HuH-7 (cell line): ENCODE data around the gene UNC45A.
"Not testable (repeated sequence)": the region's sequence is repeated elsewhere in the genome, so short reads cannot be mapped to it uniquely, and the experiment has no call there.

Source experiments
- DNase-seq: peaks from one replicate; pipeline ENCODE4 v3.0.0; 2011; ENCODE audit warnings: low spot score

The UNC45A gene

DNA sequence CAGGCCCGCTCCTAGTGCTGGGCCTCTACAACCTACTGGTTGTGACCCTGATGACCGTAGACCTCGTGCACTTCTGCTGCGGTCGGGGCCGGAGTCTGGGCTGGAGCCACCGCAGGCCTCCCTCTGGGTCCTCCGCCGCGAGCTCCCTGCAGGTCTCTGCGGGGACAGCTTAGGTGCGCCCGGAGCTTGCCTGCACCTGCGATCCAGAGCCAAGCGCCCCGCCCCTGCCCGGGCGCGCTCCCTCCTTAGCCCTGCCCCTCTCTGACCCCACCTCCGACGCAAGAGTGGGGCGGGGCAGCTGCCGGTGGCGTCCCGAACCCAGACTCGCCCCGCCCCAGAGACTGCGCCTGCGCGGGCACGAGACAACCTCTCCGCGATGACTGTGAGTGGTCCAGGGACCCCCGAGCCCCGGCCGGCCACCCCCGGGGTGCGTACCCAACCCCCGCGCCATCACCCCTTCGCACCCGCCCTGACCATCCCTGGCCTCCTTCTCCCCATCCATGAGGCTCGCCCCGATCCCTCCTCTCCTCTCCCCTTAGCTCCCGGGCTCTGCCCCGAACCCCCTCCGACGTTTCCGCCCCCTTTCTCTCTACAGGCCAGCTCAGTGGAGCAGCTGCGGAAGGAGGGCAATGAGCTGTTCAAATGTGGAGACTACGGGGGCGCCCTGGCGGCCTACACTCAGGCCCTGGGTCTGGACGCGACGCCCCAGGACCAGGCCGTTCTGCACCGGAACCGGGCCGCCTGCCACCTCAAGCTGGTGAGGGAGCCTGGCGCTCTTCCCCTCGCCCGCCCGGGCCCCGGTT is at the start of gene UNC45A:
UNC45A (plus strand) TSS at position 337 of the 803 bp plus-strand sequence; CDS start at position 377, 40 bp downstream.
- peak; percentile 97 for DNase-seq

GRCh38 chr15:90885432-90886290 is 49.4 kb upstream of the UNC45A start:
- peak; percentile 92 for DNase-seq

GRCh38 chr15:90886291-90886614 is 48.8 kb upstream of the UNC45A start:
- no peak for DNase-seq

DNA sequence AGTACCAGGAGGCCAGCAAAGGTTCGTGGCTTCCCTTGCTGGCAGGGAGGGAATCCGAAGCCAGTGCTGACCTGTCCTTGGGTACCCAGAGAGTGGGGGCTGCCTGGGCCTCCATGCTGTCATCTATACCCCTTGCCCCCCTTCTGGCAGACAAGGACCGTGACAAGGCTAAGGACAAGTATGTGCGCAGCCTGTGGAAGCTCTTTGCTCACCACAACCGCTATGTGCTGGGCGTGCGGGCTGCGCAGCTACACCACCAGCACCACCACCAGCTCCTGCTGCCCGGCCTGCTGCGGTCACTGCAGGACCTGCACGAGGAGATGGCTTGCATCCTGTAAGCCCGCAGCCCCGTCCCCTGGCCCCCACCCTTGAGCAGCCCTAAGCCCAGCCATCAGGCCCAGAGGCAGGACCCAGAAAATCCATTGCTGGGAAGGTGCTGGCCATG is 48.0 kb upstream of the UNC45A start:
- no peak for DNase-seq

DNA sequence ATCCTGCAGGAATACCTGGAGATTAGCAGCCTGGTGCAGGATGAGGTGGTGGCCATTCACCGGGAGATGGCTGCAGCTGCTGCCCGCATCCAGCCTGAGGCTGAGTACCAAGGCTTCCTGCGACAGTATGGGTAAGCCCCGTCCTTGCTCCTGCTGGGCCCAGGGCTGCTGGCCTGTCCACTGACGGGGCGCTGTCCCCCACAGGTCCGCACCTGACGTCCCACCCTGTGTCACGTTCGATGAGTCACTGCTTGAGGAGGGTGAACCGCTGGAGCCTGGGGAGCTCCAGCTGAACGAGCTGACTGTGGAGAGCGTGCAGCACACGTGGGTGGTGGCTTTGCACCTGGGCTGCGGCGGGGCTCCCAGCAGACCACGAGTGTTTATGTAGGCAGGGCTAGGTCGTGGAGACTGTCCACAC is 45.8 kb upstream of the UNC45A start:
- DNase-seq = no peak

DNA sequence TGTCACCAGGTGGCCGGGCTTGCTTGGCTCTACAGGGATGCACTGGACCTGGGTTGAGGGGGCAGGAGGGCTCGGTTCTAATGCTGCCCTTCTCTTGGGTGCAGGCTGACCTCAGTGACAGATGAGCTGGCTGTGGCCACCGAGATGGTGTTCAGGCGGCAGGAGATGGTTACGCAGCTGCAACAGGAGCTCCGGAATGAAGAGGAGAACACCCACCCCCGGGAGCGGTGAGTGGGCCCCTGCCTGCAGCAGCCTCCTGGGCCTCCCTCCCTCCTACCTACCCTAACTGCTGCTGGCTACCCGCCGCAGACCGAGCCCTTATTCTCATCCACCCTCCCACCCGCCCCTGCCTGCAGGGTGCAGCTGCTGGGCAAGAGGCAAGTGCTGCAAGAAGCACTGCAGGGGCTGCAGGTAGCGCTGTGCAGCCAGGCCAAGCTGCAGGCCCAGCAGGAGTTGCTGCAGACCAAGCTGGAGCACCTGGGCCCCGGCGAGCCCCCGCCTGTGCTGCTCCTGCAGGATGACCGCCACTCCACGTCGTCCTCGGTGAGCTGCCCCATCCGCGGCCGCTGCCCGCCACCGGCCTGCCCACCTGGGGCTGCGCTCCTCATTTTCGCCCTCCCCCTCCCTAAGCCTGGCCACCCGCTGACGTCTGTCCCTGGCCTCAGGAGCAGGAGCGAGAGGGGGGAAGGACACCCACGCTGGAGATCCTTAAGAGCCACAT is 45.2 kb upstream of the UNC45A start:
- DNase-seq = no peak

- DNase-seq = no peak
Measured at GRCh38 chr15:90890839-90891238, 44.2 kb upstream of the UNC45A start.

GRCh38 chr15:90891346-90891949 is 43.6 kb upstream of the UNC45A start:
- DNase-seq = no peak

- no peak for DNase-seq
Measured at GRCh38 chr15:90892023-90892422, 43.1 kb upstream of the UNC45A start.

GRCh38 chr15:90892498-90893174 is 42.4 kb upstream of the UNC45A start:
- no peak for DNase-seq

DNA sequence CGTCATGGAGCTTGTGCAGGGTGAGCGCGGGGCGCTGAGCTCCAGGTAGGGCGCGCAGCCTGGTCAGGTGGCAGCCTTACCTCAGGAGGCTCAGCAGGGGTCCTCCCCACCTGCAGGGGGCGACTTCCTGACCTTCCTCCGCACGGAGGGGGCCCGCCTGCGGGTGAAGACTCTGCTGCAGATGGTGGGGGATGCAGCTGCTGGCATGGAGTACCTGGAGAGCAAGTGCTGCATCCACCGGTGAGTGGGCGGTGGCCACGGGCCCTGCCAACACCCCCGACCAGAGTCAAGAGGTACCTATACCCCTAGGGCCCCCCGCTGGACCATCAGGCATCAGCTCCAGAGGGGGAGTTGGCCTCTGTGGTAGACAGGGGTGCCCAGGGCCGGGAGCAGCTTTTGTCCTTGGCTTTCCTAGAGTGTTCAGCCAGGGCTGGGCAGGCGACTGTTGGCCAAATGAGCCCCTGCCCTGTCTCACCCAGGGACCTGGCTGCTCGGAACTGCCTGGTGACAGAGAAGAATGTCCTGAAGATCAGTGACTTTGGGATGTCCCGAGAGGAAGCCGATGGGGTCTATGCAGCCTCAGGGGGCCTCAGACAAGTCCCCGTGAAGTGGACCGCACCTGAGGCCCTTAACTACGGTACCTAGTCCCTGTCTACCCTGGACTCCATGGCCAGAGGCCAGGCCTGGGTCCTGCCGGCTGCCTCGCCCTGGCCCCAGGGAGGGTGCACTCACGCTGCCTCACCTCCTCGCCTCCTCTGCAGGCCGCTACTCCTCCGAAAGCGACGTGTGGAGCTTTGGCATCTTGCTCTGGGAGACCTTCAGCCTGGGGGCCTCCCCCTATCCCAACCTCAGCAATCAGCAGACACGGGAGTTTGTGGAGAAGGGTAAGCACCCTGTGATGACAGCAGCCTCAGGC is 41.7 kb upstream of the UNC45A start:
- DNase-seq = no peak

GRCh38 chr15:90895571-90896117 is 39.4 kb upstream of the UNC45A start:
- peak; percentile 53 for DNase-seq

DNA sequence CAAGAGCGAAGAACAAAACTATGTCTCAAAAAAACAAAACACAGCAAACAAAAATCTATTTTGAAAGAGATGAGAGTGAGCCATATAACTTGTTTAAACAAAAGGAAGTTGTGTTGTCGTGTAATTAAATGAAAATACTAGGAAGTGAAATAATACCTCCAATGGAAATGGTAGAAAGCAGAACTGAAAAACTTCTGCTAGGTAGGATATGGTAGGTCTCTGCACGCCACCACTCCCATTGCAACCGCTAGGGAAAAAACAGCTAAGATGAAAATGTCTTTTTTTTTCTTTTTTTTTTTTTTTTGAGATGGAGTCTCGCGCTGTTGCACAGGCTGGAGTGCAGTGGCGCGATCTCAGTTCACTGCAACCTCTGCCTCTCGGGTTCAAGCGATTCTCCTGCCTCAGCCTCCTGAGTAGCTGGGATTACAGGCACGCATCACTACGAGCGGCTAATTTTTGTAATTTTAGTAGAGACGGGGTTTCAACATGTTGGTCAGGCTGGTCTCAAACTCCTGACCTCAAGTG is 37.9 kb upstream of the UNC45A start:
- DNase-seq = not testable (repeated sequence)

DNA sequence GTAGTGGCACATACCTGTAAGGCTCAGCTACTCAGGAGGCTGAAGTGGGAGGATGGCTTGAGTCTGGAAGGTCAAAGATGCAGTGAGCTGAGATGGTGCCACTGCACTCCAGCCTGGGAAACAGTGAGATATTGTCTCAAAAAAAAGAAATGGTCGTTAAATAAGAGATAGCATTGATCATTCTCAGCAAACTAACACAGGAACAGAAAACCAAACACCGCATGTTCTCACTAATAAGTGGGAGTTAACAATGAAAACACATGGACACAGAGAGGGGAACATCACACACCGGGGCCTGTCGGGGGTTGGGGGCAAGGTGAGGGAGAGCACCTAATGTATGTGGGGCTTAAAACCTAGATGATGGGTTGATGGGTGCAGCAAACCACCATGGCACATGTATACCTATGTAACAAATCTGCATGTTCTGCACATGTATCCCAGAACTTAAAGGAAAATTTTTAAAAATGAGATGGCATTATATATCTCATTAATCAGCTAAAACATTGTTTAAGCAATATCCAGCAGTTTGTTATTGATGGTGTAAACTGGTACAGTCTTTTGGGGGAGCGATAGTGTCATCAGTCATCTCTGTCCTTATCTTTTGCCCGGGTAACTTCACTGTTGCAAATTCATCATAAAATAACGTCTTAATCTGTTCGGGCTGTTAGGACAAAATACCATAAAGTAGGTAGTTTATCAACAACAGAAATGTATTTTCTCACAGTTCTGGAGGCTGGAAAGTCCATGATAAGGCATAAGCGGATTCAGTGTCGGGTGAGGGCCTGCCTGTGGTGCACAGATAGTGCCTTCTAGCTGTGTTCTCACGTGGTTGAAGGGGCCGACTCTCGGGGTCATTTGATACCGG is 33.7 kb upstream of the UNC45A start:
- peak; percentile 50 for DNase-seq

- DNase-seq = peak; percentile 98
Measured at GRCh38 chr15:90902040-90902839, 32.8 kb upstream of the UNC45A start.

- peak; percentile 79 for DNase-seq
Measured at GRCh38 chr15:90902840-90903732, 32.0 kb upstream of the UNC45A start, which contains the start of gene MAN2A2. MAN2A2 (plus strand) TSS chr15:90903302; CDS start chr15:90904208, 906 bp downstream.
